ENCODE data around the gene MRPS34.
"Not testable (repeated sequence)": the region's sequence is repeated elsewhere in the genome, so short reads cannot be mapped to it uniquely, and the experiment has no call there.

The MRPS34 gene

GRCh38 chr16:1772908-1773702 is at the start of gene MRPS34:
TSS of gene MRPS34 (minus strand) at chr16:1773134. CDS start at chr16:1773119, 15 bp downstream.
- peak; percentile 55 to 68 for DNase-seq (ENCODE audit: low read depth in 1 of 2, low spot score in 1 of 2)

- DNase-seq (ENCODE audit: low read depth in 1 of 2, low spot score in 1 of 2): no peak
These were observed 49.1 kb upstream of the MRPS34 start for GRCh38 chr16:1821861-1822611.

- no peak for DNase-seq (ENCODE audit: low read depth in 1 of 2, low spot score in 1 of 2)
These were observed 48.0 kb upstream of the MRPS34 start for GRCh38 chr16:1820946-1821290.

GRCh38 chr16:1820096-1820945 is 47.4 kb upstream of the MRPS34 start:
- no peak for DNase-seq (ENCODE audit: low read depth in 1 of 2, low spot score in 1 of 2)

GRCh38 chr16:1819611-1820010 is 46.7 kb upstream of the MRPS34 start:
- no peak for DNase-seq (ENCODE audit: low read depth in 1 of 2, low spot score in 1 of 2)

GRCh38 chr16:1818873-1819525 is 46.1 kb upstream of the MRPS34 start:
- DNase-seq (ENCODE audit: low read depth in 1 of 2, low spot score in 1 of 2): no peak

- no peak for DNase-seq (ENCODE audit: low read depth in 1 of 2, low spot score in 1 of 2)
These were observed 45.4 kb upstream of the MRPS34 start for GRCh38 chr16:1818204-1818872.

GRCh38 chr16:1817716-1818115 is 44.8 kb upstream of the MRPS34 start:
- DNase-seq (ENCODE audit: low read depth in 1 of 2, low spot score in 1 of 2): no peak

- no peak for DNase-seq (ENCODE audit: low read depth in 1 of 2, low spot score in 1 of 2)
These were observed 44.3 kb upstream of the MRPS34 start for GRCh38 chr16:1817276-1817589.

GRCh38 chr16:1816396-1817275 is 43.7 kb upstream of the MRPS34 start:
- no peak for DNase-seq (ENCODE audit: low read depth in 1 of 2, low spot score in 1 of 2)

- no peak for DNase-seq (ENCODE audit: low read depth in 1 of 2, low spot score in 1 of 2)
These were observed 42.5 kb upstream of the MRPS34 start for GRCh38 chr16:1815461-1815860.

GRCh38 chr16:1812732-1813163 is 39.8 kb upstream of the MRPS34 start:
- DNase-seq (ENCODE audit: low read depth in 1 of 2, low spot score in 1 of 2): peak in 1 of 2 donors; percentile 28

GRCh38 chr16:1810536-1810935 is 37.6 kb upstream of the MRPS34 start:
- DNase-seq (ENCODE audit: low read depth in 1 of 2, low spot score in 1 of 2): no peak

- DNase-seq (ENCODE audit: low read depth in 1 of 2, low spot score in 1 of 2): no peak
These were observed 37.2 kb upstream of the MRPS34 start for GRCh38 chr16:1810106-1810505.

- no peak for DNase-seq (ENCODE audit: low read depth in 1 of 2, low spot score in 1 of 2)
These were observed 36.4 kb upstream of the MRPS34 start for GRCh38 chr16:1809281-1809801.

GRCh38 chr16:1808691-1809090 is 35.8 kb upstream of the MRPS34 start:
- DNase-seq (ENCODE audit: low read depth in 1 of 2, low spot score in 1 of 2): no peak

GRCh38 chr16:1807626-1808025 is 34.7 kb upstream of the MRPS34 start:
- DNase-seq (ENCODE audit: low read depth in 1 of 2, low spot score in 1 of 2): no peak

GRCh38 chr16:1800701-1801100 is 27.8 kb upstream of the MRPS34 start:
- DNase-seq (ENCODE audit: low read depth in 1 of 2, low spot score in 1 of 2): no peak

GRCh38 chr16:1799263-1799662 is 26.3 kb upstream of the MRPS34 start:
- DNase-seq (ENCODE audit: low read depth in 1 of 2, low spot score in 1 of 2): not testable (repeated sequence)
